Erythroblast (primary cell): Measurements from ENCODE around the gene ADAMTS2.

Source experiments
- GATA1 ChIP-seq: IDR thresholded peaks from 2 replicates; pipeline ENCODE4 v1.6.1; 2011; ENCODE audit warnings: low read depth, mild to moderate bottlenecking, control low read depth, low read length, moderate library complexity
- POLR2A ChIP-seq: IDR thresholded peaks from 2 replicates; pipeline ENCODE4 v1.6.1; 2011; ENCODE audit warnings: mild to moderate bottlenecking, low read length

- no peak for TF ChIP-seq POLR2A
- no peak for TF ChIP-seq GATA1
These were observed 199.0 kb downstream of the ADAMTS2 start for GRCh38 chr5:179146277-179146676.
